ENCODE data around the gene AKAP13.

The AKAP13 gene

GRCh38 chr15:85367741-85368140, 12.7 kb upstream of the AKAP13 start:
- no peaks in the 10 kb centered on the region for H3K79me2 ChIP-seq (ENCODE audit: low read length)
- H2AFZ ChIP-seq (ENCODE audit: low read depth, low read length): no peak overlapping the region
- peaks cover 14% of the 10 kb centered on the region for H3K27me3 ChIP-seq (ENCODE audit: low read depth, low read length)
- H3K4me1 ChIP-seq (ENCODE audit: low read length): no peaks in the 10 kb centered on the region
- no peak overlapping the region for H3K4me3 ChIP-seq (ENCODE audit: low read length)
- H4K20me1 ChIP-seq (ENCODE audit: insufficient read depth, low read length): no peaks in the 10 kb centered on the region
- no peaks in the 10 kb centered on the region for H3K9me3 ChIP-seq (ENCODE audit: insufficient read depth, low read length)
- no peak overlapping the region for H3K4me2 ChIP-seq (ENCODE audit: low read length)
- H3K9ac ChIP-seq (ENCODE audit: low read length): no peak overlapping the region
- no peak for TF ChIP-seq EZH2phosphoT487 (IDR thresholded peaks at IDR 0.05; ENCODE audit: low read depth)
- TF ChIP-seq CTCF (IDR thresholded peaks at IDR 0.05; ENCODE audit: low read depth, low read length): no peak
- no peak overlapping the region for H3K27ac ChIP-seq (ENCODE audit: low read length)
- no peaks in the 10 kb centered on the region for H3K36me3 ChIP-seq (replicated peaks; ENCODE audit: low read depth, low read length)

GRCh38 chr15:85374831-85375230, 5.6 kb upstream of the AKAP13 start:
- H3K4me3 ChIP-seq (ENCODE audit: low read length): no peak overlapping the region
- no peaks in the 10 kb centered on the region for H3K9me3 ChIP-seq (ENCODE audit: insufficient read depth, low read length)
- no peaks in the 10 kb centered on the region for H3K36me3 ChIP-seq (replicated peaks; ENCODE audit: low read depth, low read length)
- H2AFZ ChIP-seq (ENCODE audit: low read depth, low read length): no peak overlapping the region
- H3K9ac ChIP-seq (ENCODE audit: low read length): no peak overlapping the region
- H4K20me1 ChIP-seq (ENCODE audit: insufficient read depth, low read length): no peaks in the 10 kb centered on the region
- peaks cover 4% of the 10 kb centered on the region for H3K4me1 ChIP-seq (ENCODE audit: low read length)
- no peak overlapping the region for H3K4me2 ChIP-seq (ENCODE audit: low read length)
- H3K27me3 ChIP-seq (ENCODE audit: low read depth, low read length): peaks cover 27% of the 10 kb centered on the region
- no peaks in the 10 kb centered on the region for H3K79me2 ChIP-seq (ENCODE audit: low read length)
- TF ChIP-seq EZH2phosphoT487 (IDR thresholded peaks at IDR 0.05; ENCODE audit: low read depth) (no peak), CTCF (IDR thresholded peaks at IDR 0.05; ENCODE audit: low read depth, low read length) (no peak)
- H3K27ac ChIP-seq (ENCODE audit: low read length): no peak overlapping the region

- Histone ChIP-seq H3K9ac (ENCODE audit: low read length) (no peak overlapping the region), H3K9me3 (ENCODE audit: insufficient read depth, low read length) (no peaks in the 10 kb centered on the region), H3K79me2 (ENCODE audit: low read length) (peaks cover 14% of the 10 kb centered on the region), H2AFZ (ENCODE audit: low read depth, low read length) (no peak overlapping the region), H3K4me1 (ENCODE audit: low read length) (peaks cover 13% of the 10 kb centered on the region), H3K36me3 (replicated peaks; ENCODE audit: low read depth, low read length) (no peaks in the 10 kb centered on the region), H3K4me3 (ENCODE audit: low read length) (no peak overlapping the region), H4K20me1 (ENCODE audit: insufficient read depth, low read length) (peaks cover 11% of the 10 kb centered on the region), H3K27ac (ENCODE audit: low read length) (no peak overlapping the region), H3K27me3 (ENCODE audit: low read depth, low read length) (peaks cover 29% of the 10 kb centered on the region), H3K4me2 (ENCODE audit: low read length) (no peak overlapping the region)
- TF ChIP-seq EZH2phosphoT487 (IDR thresholded peaks at IDR 0.05; ENCODE audit: low read depth) (no peak), CTCF (IDR thresholded peaks at IDR 0.05; ENCODE audit: low read depth, low read length) (no peak)
Observed at GRCh38 chr15:85377269-85377668, 3.1 kb upstream of the AKAP13 start.

GRCh38 chr15:85377986-85378385, 2.4 kb upstream of the AKAP13 start:
- peaks cover 21% of the 10 kb centered on the region for H3K79me2 ChIP-seq (ENCODE audit: low read length)

More at GRCh38 chr15:85377986-85378385, 2.4 kb upstream of the AKAP13 start:
- H3K9ac ChIP-seq (ENCODE audit: low read length): no peak overlapping the region
- no peak overlapping the region for H3K4me2 ChIP-seq (ENCODE audit: low read length)
- no peaks in the 10 kb centered on the region for H3K9me3 ChIP-seq (ENCODE audit: insufficient read depth, low read length)
- H3K4me1 ChIP-seq (ENCODE audit: low read length): peaks cover 18% of the 10 kb centered on the region
- H3K36me3 ChIP-seq (replicated peaks; ENCODE audit: low read depth, low read length): no peaks in the 10 kb centered on the region
- no peak overlapping the region for H2AFZ ChIP-seq (ENCODE audit: low read depth, low read length)
- no peak overlapping the region for H3K27ac ChIP-seq (ENCODE audit: low read length)
- TF ChIP-seq EZH2phosphoT487 (IDR thresholded peaks at IDR 0.05; ENCODE audit: low read depth): no peak
- no peak overlapping the region for H3K4me3 ChIP-seq (ENCODE audit: low read length)
- H3K27me3 ChIP-seq (ENCODE audit: low read depth, low read length): peaks cover 30% of the 10 kb centered on the region
- peaks cover 18% of the 10 kb centered on the region for H4K20me1 ChIP-seq (ENCODE audit: insufficient read depth, low read length)

Data from OCI-LY3 (cell line).